ENCODE measurements around the gene PAK5.
A peak's percentile ranks its signal among the peaks of the same experiment; 100 is the strongest.

Gene PAK5

DNA sequence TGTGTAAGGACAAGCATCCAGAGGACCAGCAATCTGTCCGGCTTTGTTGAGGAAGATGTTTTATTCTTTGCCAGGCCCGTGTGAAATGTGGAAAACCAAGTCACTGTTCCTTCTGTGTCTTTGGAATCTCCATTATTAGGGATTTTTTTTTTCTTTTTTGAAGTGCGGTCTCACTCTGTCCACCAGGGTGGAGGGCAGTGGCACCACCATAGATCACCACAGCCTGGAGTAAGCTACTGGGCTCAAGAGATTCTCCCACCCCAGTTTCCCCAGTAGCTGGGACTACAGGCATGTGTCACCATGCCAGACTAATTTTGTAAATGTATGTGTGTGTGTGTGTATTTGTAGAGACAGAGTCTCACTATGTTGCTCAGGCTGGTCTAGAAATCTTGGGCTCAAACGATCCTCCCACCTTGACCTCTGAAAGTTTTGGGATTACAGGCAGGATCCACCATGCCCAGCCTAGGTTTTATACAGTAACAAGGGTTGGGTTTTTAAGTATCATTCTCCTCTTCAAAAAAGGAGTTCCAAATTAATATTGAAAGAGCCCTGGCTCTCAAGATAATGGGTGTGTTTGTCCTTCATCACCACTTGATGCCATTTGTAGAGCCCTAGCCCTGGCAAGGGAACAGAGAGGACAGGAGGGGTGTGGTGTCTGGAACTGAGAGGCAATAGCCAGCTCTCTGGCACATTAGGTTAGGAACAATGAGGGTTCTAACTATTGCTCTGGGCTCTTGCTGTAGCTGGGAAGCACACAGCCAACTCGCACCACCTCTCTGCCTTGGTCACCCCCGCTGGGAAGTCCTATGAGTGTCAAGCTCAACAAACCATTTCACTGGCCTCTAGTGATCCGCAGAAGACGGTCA, 321.3 kb downstream of the PAK5 start:
- no peak for DNase-seq (ENCODE audit: low read depth in 2 of 2)

DNA sequence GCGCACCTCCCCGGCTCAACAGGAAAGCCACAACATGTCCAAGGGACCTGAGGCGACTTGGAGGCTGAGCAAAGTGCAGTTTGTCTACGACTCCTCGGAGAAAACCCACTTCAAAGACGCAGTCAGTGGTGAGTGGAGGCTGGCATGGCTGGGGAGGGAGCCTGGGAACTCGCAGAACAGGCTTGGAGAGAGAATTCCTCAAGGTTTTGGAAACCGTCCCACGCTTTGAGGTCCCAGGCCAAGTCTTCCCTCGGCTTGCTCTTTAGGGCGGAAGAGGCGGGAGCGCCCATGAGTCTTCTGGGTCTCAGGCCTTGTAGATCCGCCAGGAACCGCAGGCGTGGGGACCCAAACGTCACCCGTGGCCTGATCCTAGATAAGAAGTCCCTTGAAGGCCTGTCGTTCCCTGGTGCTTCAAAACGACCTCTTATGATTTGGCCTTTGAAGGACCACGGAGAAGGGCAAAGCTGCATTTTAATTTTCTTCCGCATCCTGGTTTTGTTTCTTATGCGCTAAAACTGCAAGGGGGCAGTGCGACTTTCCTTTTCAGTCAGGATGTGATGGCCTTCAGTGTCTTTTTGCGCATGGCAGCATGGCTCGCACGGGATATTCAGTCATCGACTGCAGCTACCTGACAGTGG, 322.5 kb downstream of the PAK5 start:
- DNase-seq (ENCODE audit: low read depth in 2 of 2), result no peak

DNA sequence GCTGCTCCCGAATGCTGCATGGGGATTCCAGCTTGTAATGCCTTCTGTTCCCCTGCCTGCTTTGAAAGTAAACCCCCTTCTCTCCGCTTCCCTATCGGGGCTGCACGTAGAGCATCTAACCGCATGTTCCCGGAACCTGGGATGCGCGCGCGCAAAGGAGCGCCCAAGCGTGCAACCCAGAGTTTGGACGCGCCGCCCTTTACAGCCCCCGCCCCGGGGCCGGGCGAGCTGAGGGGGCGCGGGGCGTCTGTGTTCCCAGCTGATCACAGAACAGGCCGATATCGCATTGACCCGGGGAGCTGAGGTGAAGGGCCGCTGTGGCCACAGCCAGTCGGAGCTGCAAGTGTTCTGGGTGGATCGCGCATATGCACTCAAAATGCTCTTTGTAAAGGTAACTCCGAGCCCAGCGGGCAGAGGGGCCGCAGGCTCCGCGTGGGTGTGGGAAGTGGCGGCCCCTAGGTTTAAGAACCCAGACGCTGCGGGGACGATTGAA, 323.1 kb downstream of the PAK5 start:
- DNase-seq (ENCODE audit: low read depth in 2 of 2), result no peak

DNA sequence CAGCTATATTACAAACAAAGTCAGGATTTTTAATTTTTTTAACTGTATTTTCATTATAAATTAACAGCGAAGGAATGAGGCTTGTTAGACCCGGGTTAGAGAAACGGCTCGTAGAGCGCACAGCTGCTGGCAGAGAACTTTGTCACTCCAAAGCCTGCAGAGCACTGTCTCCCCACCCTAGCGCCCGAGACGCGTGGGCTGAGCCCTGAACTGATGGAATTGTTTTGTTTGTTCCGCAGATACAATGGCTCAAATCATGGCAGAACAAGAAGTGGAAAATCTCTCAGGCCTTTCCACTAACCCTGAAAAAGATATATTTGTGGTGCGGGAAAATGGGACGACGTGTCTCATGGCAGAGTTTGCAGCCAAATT, 323.7 kb downstream of the PAK5 start:
- no peak for DNase-seq (ENCODE audit: low read depth in 2 of 2)

DNA sequence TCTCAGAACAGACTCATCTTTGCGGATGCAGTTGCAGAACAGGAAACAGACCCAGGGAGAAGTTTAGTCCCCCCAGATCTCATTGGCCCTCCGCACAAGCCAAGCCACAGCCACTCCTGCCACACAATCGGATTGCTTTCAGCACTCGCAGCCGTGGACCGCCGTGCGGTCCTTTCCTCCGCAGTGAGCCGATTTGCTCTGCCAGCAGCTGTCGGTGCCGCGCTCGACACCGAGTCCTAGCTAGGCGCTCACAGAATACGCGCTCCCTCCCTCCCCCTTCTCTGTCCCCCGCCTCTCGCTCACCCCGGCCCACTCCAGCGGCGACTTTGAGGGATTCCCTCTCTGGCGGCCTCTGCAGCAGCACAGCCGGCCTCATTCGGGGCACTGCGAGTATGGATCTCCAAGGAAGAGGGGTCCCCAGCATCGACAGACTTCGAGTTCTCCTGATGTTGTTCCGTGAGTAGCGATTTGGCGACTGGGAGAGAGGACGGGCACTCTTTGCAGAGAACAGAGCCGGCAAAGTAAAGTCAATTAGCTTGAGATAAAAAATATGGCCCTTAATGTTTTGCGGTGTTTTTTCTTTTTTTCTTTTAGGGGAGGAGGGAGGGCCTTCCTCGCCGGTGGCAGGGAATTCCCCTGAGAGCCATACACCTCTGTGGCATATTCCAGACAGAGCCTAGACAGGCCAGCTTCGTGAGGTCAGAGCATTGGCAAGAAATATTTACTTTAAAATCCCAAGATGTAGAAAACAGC, 324.2 kb downstream of the PAK5 start, which contains the start of gene LAMP5:
Gene LAMP5 (plus strand): TSS at position 130 of the 753 bp plus-strand sequence. CDS start 263 bp downstream, at position 393.
- DNase-seq (ENCODE audit: low read depth in 2 of 2), result no peak

DNA sequence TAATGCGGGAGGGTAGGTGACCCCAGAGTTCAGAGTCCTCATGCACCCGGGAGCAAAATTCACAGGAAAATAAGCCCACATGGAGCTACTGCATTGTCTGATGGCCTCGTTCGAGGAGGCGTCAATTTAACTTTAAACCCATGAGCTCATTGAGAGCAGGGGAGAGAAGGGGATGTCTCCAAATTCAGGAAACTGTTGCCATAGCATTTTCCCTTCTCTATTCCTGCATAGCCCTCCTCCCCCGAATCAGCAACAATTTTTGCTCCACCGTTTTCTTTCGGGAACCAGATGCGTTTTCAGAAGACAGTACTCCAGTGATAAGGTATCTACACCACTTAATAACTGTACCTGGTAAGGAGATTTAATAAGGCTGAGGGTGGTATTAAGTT, 324.8 kb downstream of the PAK5 start:
- DNase-seq (ENCODE audit: low read depth in 2 of 2), result no peak

DNA sequence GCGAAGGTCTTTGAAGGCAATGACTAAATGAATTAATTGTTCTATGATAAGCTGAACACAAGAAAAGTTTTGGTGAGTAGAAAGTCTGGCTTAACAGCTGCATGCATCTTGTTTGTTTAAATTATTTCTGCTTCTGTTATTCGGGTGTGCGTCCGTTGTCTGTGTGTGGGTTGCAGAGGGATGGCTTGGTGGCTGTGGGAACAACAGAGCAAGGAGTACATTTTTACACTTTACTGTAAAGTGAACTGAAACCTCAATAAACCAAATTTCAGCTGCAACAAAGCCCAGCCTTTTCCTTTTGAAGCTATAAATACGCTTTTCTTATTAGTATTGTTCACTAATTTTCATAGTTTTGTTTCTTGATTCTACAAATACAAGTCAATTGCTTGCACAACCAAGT, 328.0 kb downstream of the PAK5 start:
- DNase-seq (ENCODE audit: low read depth in 2 of 2), result no peak

DNA sequence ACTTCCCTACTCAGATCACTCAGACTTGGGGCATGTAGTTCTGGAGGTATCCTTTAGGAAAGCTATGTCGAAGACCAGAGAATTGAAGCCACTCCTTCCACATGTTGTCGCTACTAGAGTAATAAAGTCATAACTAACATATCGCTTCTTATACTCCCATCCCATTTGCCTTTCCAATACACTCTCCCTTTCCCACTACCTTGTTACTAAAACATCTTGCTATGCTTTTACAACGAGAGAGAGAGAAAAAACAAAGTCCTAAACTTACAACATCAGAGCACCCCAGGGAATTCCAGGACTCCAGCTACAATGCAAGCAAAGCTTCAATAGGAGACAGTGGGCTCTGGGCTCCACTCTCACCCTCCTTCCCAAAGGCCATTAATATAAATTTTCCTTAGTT, 329.6 kb downstream of the PAK5 start:
- DNase-seq (ENCODE audit: low read depth in 2 of 2), result no peak

DNA sequence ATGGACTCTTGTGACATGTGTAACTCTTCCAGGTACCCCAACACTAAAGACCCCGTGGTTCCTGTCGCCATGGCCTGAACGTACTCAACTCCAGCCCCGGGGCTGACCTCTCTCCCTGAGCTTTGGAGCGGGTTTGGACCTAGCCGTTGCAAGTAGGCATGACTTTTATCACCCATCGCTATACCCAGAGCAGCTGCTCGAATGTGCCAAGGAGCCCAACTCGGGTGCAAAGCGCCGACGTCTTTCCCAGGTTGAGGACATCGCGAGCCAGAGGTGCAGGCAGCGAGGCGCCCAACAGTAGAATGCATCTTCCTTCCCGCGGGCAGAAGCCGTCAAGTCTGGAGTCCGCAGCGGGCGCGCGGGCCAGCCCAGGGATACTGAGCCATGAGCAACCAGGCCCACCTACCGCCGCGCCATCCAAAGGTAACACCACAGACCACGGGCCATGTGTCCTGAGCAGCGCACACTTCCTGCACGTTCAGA, 330.1 kb downstream of the PAK5 start:
- DNase-seq (ENCODE audit: low read depth in 2 of 2), result no peak

DNA sequence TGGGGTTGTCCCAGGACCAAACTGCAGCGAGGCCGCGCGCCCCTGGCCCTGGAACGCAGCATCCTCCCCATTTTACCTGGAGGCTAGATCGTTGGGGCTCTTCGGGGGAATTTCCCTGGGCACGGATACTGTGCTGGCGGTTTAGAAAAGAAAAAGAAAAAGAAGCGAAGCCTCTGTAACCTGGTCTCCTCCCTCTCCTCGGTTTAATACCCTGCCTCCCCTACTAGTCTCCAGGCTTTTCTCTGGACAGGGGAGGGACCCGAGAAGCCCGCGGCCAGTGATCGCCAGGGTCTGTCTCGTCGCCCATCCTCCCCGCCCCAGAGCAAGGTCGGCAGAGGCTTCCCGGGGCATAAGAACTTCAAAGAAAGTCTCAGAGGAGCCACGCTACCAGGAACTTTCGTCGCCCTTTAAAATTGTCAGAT, 330.6 kb downstream of the PAK5 start:
- no peak for DNase-seq (ENCODE audit: low read depth in 2 of 2)

DNA sequence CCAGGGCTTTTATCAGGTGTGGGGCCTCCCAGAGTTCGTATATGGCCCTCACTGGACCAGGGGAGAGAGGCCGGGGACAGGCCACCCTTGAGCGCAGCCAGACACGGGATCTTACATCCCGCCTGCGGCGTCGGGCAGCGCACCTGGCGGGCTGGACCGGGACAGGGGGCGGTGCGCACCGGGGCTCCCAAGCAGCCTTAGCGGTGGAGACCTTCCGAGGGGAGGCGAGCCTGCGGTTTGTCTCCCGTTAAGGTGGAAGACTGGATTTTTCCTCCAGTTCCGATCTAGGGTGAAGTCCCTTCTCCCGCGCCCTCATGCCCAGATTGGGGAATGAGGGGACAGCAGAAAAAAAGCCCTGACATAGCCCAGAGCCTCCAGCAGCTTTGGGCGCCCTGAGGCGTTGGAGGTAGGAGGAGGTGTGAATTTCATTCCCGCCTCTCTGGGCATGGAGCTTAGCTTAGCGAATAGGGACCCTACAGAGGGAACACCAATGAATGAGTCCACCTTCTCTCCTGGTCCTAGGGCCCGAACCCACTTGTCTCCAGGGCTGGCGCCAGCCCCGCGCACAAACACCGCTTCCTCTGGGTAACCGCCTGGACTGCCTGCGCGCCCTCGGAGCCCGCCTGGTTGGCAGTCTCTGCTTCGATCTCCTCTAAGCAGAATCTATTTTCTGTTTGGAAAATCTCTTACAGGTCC, 331.2 kb downstream of the PAK5 start:
- no peak for DNase-seq (ENCODE audit: low read depth in 2 of 2)

DNA sequence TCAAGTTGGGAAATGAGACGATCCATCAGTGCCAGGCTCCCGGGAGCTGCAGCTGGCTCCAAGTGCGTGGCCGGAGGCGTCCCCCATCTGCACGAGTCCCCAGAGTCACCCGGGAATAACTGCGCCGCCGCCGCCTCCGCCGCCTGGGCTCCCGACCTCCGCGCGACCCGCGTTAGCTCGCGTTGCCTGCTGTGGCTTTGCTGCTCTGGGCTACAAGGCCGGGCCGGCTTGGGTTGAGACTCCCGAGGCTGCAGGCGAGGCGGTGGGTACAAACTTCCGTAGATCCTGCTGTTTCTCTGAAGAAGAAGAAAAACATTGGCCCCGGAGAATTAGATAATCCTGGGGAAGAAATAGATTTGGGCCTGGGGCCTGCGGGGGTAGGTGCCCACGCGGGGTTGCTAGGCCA, 331.9 kb downstream of the PAK5 start:
- no peak for DNase-seq (ENCODE audit: low read depth in 2 of 2)

DNA sequence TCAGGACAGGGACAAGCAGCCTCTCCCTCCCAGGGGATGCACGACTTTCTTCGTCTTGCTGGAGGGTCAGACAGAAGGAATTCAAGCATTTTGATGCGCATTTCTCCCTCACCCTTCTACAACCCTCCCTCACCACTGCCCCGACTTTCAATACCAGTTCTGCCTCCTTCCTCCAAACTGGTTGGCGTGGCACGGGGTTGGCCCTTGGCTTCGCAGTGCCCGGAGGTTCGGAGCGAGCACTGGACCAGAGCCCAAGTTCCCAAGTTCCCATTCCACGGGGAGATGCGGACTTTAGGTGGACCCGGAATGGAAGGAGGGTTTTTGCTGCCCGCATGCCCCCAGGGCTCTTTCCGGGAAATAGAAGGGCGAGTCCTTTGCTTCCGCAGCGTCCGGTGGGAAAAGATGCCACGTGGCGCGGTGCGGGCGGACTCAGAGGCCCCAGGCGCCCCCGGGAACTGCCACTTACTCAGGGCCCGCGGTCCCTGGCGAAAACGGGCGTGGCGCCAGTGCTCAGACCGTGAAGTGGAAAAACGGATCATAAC, 332.5 kb downstream of the PAK5 start:
- DNase-seq (ENCODE audit: low read depth in 2 of 2), result no peak

DNA sequence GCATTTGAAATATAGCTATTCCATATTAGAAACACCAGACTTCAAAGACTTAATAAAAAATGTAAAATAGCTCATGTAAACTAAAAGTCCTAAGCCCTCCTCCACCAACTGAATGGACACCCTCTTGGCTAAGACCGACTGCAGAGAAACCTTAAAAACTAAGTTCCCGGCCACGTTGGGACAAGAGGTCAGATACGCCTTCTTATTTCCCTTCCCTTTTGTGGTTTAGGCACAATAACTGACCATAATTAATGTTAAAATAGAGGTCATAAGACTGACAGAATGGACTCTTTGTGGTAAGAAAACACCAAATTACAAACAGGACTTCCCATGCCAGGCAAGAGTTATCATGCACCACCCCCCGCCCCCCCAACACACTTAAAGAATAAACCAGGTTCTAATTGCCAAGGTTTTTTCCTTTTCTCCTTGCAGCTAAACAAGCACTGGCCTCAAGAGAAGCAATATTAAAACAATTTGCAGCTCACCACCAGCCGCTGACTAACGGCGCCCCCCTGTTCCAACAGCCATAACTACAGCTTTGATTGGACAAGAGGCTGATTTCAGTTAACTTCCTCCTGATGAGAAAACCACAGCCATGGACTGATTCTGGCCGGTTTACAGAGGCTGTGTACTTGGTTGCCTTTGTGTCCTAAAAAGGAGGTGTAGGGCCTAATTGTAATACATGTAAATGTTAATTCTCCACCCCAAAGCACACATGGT, 335.2 kb downstream of the PAK5 start:
- DNase-seq (ENCODE audit: low read depth in 2 of 2), result peak; percentile 23 to 26

DNA sequence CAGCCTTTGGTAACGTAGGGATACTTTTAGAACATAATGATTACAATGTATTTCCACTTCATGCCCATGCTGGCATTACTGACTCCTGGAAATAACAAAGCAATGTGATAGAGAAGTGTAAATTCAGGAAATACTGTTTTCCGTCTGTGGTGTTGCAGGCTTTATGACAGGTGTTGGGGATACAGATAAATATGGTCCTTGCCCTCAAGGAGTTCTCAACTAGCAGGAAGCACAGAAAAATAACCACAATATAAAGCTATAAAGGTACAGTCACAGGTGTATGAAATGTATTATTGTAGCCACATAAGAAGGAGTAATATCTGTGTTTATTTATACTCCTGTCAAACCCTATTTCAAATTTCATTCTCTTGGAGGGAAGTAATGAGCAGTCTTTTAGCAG, 337.4 kb downstream of the PAK5 start:
- DNase-seq (ENCODE audit: low read depth in 2 of 2), result no peak

DNA sequence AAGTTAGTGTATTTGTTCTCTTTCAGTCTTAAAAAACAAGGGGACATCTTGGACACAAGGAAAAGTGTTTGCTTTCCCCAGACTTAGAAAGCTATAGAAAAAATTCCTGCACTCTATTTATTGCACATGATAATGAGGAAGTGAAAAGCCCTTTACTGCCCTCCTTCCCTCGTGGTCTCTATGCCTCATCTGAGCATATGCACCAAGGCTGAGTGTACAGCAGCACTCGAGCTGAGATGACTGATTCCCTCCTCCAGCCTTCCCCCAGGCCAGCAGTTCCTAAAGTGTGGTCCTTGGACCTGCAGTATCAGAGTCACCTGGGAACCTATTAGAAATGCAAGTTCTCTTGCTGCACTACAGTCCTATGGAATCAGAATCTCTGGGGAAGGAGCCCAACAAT, 338.8 kb downstream of the PAK5 start:
- DNase-seq (ENCODE audit: low read depth in 2 of 2), result no peak

DNA sequence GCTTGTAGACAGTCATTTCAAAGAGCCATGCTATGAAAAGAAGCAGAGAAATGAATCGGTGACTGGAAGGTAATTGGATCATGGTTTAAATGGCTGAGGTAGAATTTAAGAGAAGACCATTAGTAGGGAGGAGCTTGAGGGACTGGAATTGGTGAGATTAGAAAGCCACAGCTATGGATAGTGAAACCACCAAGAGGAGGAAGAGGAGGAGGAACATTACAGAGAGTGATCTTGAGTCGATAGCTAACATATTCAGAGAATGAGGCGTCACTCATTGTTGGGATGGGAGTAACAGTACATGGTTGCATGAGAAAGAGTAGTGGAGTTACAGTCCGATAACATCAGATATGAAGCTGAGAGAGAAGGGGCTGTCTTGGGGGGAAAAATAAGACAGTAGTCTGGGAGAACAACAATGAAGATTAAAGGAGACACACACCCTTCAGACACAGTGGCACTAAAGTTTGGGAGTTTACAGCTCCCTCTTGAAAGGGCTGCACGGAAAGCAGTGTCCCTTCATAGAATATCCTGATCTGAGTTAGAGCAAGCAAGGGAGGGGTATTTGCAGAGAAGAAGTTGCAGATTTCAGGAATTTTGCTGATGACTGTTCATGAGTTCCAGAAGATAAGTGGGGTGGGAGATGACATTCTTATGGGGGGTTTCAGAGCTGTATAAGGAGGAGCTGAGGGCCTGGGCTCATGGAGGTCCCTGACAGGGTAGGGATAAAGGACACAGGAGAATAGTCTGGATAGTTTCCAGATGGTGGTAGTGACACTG, 339.6 kb downstream of the PAK5 start:
- DNase-seq (ENCODE audit: low read depth in 2 of 2), result no peak

DNA sequence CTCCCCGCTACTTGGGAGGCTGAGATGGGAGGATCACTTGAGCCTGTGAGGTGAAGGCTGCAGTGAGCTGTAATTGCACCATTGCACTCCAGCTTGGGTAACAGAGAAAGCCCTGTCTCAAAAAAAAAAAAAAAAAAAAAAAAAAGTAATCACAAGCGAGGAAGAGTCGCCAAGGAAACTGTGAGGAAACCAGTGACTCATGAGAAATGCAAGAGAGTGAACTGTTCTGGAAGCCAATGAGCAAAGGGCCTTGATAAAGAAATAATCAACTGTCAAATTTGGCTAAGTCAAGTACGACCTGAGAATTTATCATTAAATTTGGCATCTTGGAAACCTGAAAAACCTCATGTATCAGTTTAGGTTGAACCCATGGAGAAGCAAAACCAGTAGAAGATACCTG, 340.6 kb downstream of the PAK5 start:
- DNase-seq (ENCODE audit: low read depth in 2 of 2), result no peak

DNA sequence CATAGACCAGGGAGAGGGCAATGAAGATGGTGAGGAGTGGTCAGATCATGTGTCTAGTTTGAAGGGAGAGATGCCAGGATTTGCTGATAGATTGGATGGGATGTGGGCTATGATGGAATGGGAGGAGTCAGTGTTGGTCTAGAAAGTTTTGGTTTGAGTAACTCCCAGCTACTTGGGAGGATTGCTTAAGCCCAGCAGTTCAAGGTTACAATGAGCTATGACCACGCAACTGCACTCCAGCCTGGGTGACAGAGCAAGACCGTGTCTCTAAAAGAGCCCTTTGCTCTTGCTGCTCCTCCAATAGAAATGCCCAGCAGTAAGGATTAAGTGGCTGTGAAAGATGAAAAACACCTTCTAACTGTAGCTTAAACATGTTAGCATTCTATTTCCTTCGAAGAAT, 342.7 kb downstream of the PAK5 start:
- no peak for DNase-seq (ENCODE audit: low read depth in 2 of 2)

DNA sequence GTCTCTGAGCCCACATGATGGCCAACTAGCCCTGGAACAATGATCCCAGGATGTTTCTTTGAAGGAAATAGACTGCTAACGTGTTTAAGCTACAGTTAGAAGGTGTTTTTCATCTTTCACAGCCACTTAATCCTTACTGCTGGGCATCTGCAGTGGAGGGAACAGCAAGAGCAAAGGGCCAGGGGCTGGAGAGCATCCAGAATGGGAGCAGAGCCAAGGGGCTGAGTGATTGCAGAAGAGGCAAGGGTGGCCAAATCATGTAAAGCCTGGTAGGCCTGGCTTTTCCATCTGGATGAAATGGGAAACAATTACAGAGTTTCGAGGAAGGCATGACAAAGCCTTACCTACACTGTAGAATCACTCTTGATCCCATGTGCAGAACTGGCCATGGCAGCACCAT, 343.2 kb downstream of the PAK5 start:
- no peak for DNase-seq (ENCODE audit: low read depth in 2 of 2)
